Osteocyte (in vitro differentiated cells): ENCODE results near the gene LRP1B. TPM values are rescaled to one million over a fixed set of nuclear protein-coding genes. Genes with fewer than 3 reads are reported as not detected.

Experiments used
- DNase-seq: peaks from one replicate; pipeline ENCODE4 v3.0.0; 2021; ENCODE audit warnings: mixed read lengths; ENCODE audit not compliant: unreplicated experiment; ENCODE audit errors: extremely low spot score
- H3K27ac Mint-ChIP-seq: one replicate; pipeline ENCODE4 v1.8.0; 2021; ENCODE audit warnings: mild to moderate bottlenecking, mixed read lengths; ENCODE audit not compliant: unreplicated experiment
- H3K27me3 Mint-ChIP-seq: one replicate; pipeline ENCODE4 v1.8.0; 2021; ENCODE audit warnings: mixed read lengths; ENCODE audit not compliant: unreplicated experiment
- H3K36me3 Mint-ChIP-seq: one replicate; pipeline ENCODE4 v1.8.0; 2021; ENCODE audit warnings: mixed read lengths; ENCODE audit not compliant: unreplicated experiment
- H3K4me1 Mint-ChIP-seq: one replicate; pipeline ENCODE4 v1.8.0; 2021; ENCODE audit warnings: mixed read lengths; ENCODE audit not compliant: unreplicated experiment
- H3K4me3 Mint-ChIP-seq: one replicate; pipeline ENCODE4 v1.8.0; 2021; ENCODE audit warnings: mild to moderate bottlenecking, moderate library complexity, mixed read lengths; ENCODE audit not compliant: unreplicated experiment
- H3K9me3 Mint-ChIP-seq: one replicate; pipeline ENCODE4 v1.8.0; 2021; ENCODE audit warnings: mixed read lengths; ENCODE audit not compliant: unreplicated experiment
- CTCF ChIP-seq: fragments of 200-600 bp; sonication (generic); IDR thresholded peaks from 2 replicates; pipeline ENCODE4 v1.5.0; 2021; ENCODE audit warnings: antibody characterized with exemption, mild to moderate bottlenecking, moderate library complexity
- total RNA-seq: library from RNA; stranded (reverse); gene quantifications from 2 replicates; pipeline ENCODE4 v1.2.1, GENCODE V29; 2021

Gene LRP1B
- total RNA-seq, 1 donor from 2014 or later: 3.6 TPM

- no peaks in the 10 kb centered on the region for H3K36me3 Mint-ChIP-seq
- H3K9me3 Mint-ChIP-seq: peaks cover 6% of the 10 kb centered on the region
- DNase-seq: no peak
- H3K4me3 Mint-ChIP-seq: no peak overlapping the region
- peaks cover 34% of the 10 kb centered on the region for H3K4me1 Mint-ChIP-seq
- no peak for TF ChIP-seq CTCF
- no peaks in the 10 kb centered on the region for H3K27me3 Mint-ChIP-seq
- peak overlapping the region; percentile 19 for H3K27ac Mint-ChIP-seq
Measured at GRCh38 chr2:142040556-142040955, 90.3 kb downstream of the LRP1B start.

- H3K27ac Mint-ChIP-seq: no peak overlapping the region
- H3K4me3 Mint-ChIP-seq: no peak overlapping the region
- DNase-seq: no peak
- no peak for TF ChIP-seq CTCF
- peaks cover 34% of the 10 kb centered on the region for H3K4me1 Mint-ChIP-seq
- H3K9me3 Mint-ChIP-seq: peaks cover 6% of the 10 kb centered on the region
- no peaks in the 10 kb centered on the region for H3K36me3 Mint-ChIP-seq
- no peaks in the 10 kb centered on the region for H3K27me3 Mint-ChIP-seq
Measured at GRCh38 chr2:142038826-142039225, 92.0 kb downstream of the LRP1B start.

- no peak overlapping the region for H3K27ac Mint-ChIP-seq
- no peak overlapping the region for H3K4me3 Mint-ChIP-seq
- H3K4me1 Mint-ChIP-seq: peaks cover 34% of the 10 kb centered on the region
- H3K27me3 Mint-ChIP-seq: no peaks in the 10 kb centered on the region
- DNase-seq: no peak
- peaks cover 6% of the 10 kb centered on the region for H3K9me3 Mint-ChIP-seq
- TF ChIP-seq CTCF: peak; percentile 40
- no peaks in the 10 kb centered on the region for H3K36me3 Mint-ChIP-seq
Measured at GRCh38 chr2:142037744-142038143, 93.1 kb downstream of the LRP1B start.

- Mint-ChIP-seq H3K27ac (peak overlapping the region; percentile 24), H3K36me3 (no peaks in the 10 kb centered on the region), H3K27me3 (no peaks in the 10 kb centered on the region), H3K9me3 (peaks cover 6% of the 10 kb centered on the region), H3K4me1 (peaks cover 34% of the 10 kb centered on the region), H3K4me3 (no peak overlapping the region)
- no peak for TF ChIP-seq CTCF
- DNase-seq: no peak
Measured at GRCh38 chr2:142037066-142037465, 93.8 kb downstream of the LRP1B start.

GRCh38 chr2:142033393-142033792 lies 97.4 kb downstream of the LRP1B start:
- no peak overlapping the region for H3K27ac Mint-ChIP-seq
- TF ChIP-seq CTCF: no peak
- H3K9me3 Mint-ChIP-seq: peaks cover 6% of the 10 kb centered on the region
- H3K4me3 Mint-ChIP-seq: no peak overlapping the region
- no peak for DNase-seq
- peaks cover 19% of the 10 kb centered on the region for H3K4me1 Mint-ChIP-seq
- H3K36me3 Mint-ChIP-seq: no peaks in the 10 kb centered on the region
- no peaks in the 10 kb centered on the region for H3K27me3 Mint-ChIP-seq
